PC-3 (cell line): Measurements from ENCODE around the gene CRYBG2.

Source experiments
- EZH2 ChIP-seq: fragments of 300-600 bp; sonication (generic); IDR thresholded peaks from one replicate; pipeline ENCODE4 v1.6.1; 2017; ENCODE audit warnings: antibody characterized with exemption, mild to moderate bottlenecking, low read length; ENCODE audit not compliant: unreplicated experiment
- EZH2phosphoT487 ChIP-seq: fragments of 300-600 bp; sonication (generic); IDR thresholded peaks from 2 replicates; pipeline ENCODE4 v1.6.1; 2018; ENCODE audit warnings: mild to moderate bottlenecking, antibody characterized with exemption, low read length, borderline replicate concordance
- TF ChIP-seq, protein P1 (sequence below): fragments of 300-600 bp; sonication (generic); conservative IDR thresholded peaks from 2 replicates; pipeline ENCODE4 v1.5.1; 2017; ENCODE audit warnings: antibody characterized with exemption, low read depth, mild to moderate bottlenecking, low read length

DNA sequence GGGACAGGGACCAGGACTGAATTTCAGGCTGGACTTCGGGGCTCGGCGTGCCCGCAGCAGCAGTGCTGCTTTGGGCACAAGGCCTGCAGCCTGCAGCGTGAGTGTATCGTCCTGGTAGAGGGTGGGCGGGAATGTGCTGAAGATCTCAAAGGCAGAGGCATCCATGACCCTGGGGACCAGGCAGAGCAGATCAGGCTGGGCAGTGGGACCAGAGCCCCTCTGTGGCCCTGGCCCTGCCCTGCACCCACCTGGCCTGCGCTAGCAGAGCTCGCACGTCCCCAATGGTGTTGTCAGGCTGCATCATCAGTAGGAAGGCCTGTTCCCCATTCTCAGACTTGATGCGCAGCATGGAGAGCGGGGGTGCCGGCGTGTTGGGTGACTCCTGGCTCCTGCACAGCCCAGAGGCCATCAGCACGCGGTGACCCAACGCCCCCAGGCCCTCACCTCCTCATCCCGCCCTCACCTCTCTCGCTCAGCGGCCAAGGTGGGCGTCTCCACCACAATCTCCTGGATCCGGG lies 71.5 kb downstream of the CRYBG2 start:
- TF ChIP-seq EZH2phosphoT487 (no peak), EZH2 (no peak)
- TF ChIP-seq, protein P1, sequence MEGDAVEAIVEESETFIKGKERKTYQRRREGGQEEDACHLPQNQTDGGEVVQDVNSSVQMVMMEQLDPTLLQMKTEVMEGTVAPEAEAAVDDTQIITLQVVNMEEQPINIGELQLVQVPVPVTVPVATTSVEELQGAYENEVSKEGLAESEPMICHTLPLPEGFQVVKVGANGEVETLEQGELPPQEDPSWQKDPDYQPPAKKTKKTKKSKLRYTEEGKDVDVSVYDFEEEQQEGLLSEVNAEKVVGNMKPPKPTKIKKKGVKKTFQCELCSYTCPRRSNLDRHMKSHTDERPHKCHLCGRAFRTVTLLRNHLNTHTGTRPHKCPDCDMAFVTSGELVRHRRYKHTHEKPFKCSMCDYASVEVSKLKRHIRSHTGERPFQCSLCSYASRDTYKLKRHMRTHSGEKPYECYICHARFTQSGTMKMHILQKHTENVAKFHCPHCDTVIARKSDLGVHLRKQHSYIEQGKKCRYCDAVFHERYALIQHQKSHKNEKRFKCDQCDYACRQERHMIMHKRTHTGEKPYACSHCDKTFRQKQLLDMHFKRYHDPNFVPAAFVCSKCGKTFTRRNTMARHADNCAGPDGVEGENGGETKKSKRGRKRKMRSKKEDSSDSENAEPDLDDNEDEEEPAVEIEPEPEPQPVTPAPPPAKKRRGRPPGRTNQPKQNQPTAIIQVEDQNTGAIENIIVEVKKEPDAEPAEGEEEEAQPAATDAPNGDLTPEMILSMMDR, result no peak
